Smooth muscle cell (in vitro differentiated cells): ENCODE measurements around the gene INPP5A. TPM values are rescaled to one million over a fixed set of nuclear protein-coding genes. Genes with fewer than 3 reads are reported as not detected.

Source experiments
- DNase-seq: peaks from one replicate; lab custom pipeline; 2025; ENCODE audit not compliant: unreplicated experiment; lab: John Stamatoyannopoulos, UW
- H2AFZ ChIP-seq: fragments of 200-600 bp; sonication (generic); 2 replicates; pipeline ENCODE4 v1.6.0; 2016; ENCODE audit warnings: antibody characterized with exemption, low read depth, mild to moderate bottlenecking
- H3F3A ChIP-seq: fragments of 200-600 bp; sonication (generic); 2 replicates; pipeline ENCODE4 v1.6.0; 2017; ENCODE audit warnings: antibody characterized with exemption, low read depth
- H3K27ac ChIP-seq: fragments of 200-600 bp; sonication (generic); 2 replicates; pipeline ENCODE4 v1.5.1; 2016; ENCODE audit warnings: low read depth, mild to moderate bottlenecking
- H3K27me3 ChIP-seq: fragments of 200-600 bp; sonication (generic); 2 replicates; pipeline ENCODE4 v1.6.1; 2016; ENCODE audit warnings: low read depth, mild to moderate bottlenecking
- H3K36me3 ChIP-seq: fragments of 200-600 bp; sonication (generic); 2 replicates; pipeline ENCODE4 v1.5.1; 2016; ENCODE audit warnings: low read depth
- H3K4me1 ChIP-seq: fragments of 200-600 bp; sonication (generic); 2 replicates; pipeline ENCODE4 v1.5.1; 2016; ENCODE audit warnings: low read depth
- H3K4me2 ChIP-seq: fragments of 200-600 bp; sonication (generic); 2 replicates; pipeline ENCODE4 v1.6.0; 2016; ENCODE audit warnings: mild to moderate bottlenecking
- H3K4me3 ChIP-seq: fragments of 200-600 bp; sonication (generic); 2 replicates; pipeline ENCODE4 v1.5.1; 2016; ENCODE audit warnings: mild to moderate bottlenecking
- H3K79me2 ChIP-seq: fragments of 200-600 bp; sonication (generic); 2 replicates; pipeline ENCODE4 v1.6.0; 2016; ENCODE audit warnings: low read depth, mild to moderate bottlenecking
- H3K9ac ChIP-seq: fragments of 200-600 bp; sonication (generic); 2 replicates; pipeline ENCODE4 v1.6.0; 2016; ENCODE audit warnings: low read depth
- H3K9me3 ChIP-seq: fragments of 200-600 bp; sonication (generic); replicated peaks from 2 replicates; pipeline ENCODE4 v1.5.1; 2016; ENCODE audit warnings: low read depth
- H4K20me1 ChIP-seq: fragments of 200-600 bp; sonication (generic); 2 replicates; pipeline ENCODE4 v1.6.0; 2016; ENCODE audit warnings: low read depth
- CTCF ChIP-seq: fragments of 200-600 bp; sonication (generic); IDR thresholded peaks from 2 replicates; pipeline ENCODE4 v1.5.1; 2017; ENCODE audit warnings: borderline replicate concordance, mild to moderate bottlenecking, antibody characterized with exemption; ENCODE audit not compliant: insufficient read depth, poor library complexity, severe bottlenecking
- WGBS: methylation state at CpG from one replicate; pipeline ENCODE4 v1.1.7; 2016; ENCODE audit warnings: low lambda C conversion rate; 5-methylcytosine and 5-hydroxymethylcytosine counted together
- polyA plus RNA-seq: library from polyadenylated mRNA; unstranded; fragments of >200 nt; fragmentation: Nextera tagmentation; extraction: Ambion mirVana; gene quantifications from 2 replicates; pipeline ENCODE4 v1.2.1, GENCODE V29; 2016
- total RNA-seq: library from RNA; depleted of rRNA; stranded (reverse); fragments of >200 nt; gene quantifications from 2 replicates; pipeline ENCODE4 v1.2.3, GENCODE V29; 2014

Gene INPP5A
- total and polyA plus RNA-seq, 2 experiments from 2014 or later: 48.0 to 55.9 TPM

- no peak overlapping the region for H3K27ac ChIP-seq
- no peak overlapping the region for H2AFZ ChIP-seq
- no peaks in the 10 kb centered on the region for H3K36me3 ChIP-seq
- 91% methylated on average over 5 of the region's 5 CpGs for WGBS
- H3K4me1 ChIP-seq: no peaks in the 10 kb centered on the region
- peaks cover 83% of the 10 kb centered on the region for H3K79me2 ChIP-seq
- no peak overlapping the region for H3K9ac ChIP-seq
- no peak overlapping the region for H3K4me3 ChIP-seq
- H3K27me3 ChIP-seq: no peaks in the 10 kb centered on the region
- no peak for DNase-seq
- no peaks in the 10 kb centered on the region for H3K9me3 ChIP-seq
- no peak overlapping the region for H3K4me2 ChIP-seq
- no peaks in the 10 kb centered on the region for H3F3A ChIP-seq
- H4K20me1 ChIP-seq: peaks cover 100% of the 10 kb centered on the region
- no peak for TF ChIP-seq CTCF
Measured at GRCh38 chr10:132582771-132583170, 45.2 kb downstream of the INPP5A start.

GRCh38 chr10:132583456-132583855 is 45.9 kb downstream of the INPP5A start:
- H3K4me1 ChIP-seq: peaks cover 6% of the 10 kb centered on the region
- no peak for DNase-seq
- no peak overlapping the region for H3K4me2 ChIP-seq
- no peak for TF ChIP-seq CTCF
- H4K20me1 ChIP-seq: peaks cover 99% of the 10 kb centered on the region
- H3K36me3 ChIP-seq: no peaks in the 10 kb centered on the region
- peaks cover 79% of the 10 kb centered on the region for H3K79me2 ChIP-seq
- H3F3A ChIP-seq: no peaks in the 10 kb centered on the region
- no peak overlapping the region for H2AFZ ChIP-seq
- no peak overlapping the region for H3K27ac ChIP-seq
- 77% methylated on average over 9 of the region's 9 CpGs for WGBS
- H3K9ac ChIP-seq: no peak overlapping the region
- H3K9me3 ChIP-seq: no peaks in the 10 kb centered on the region
- H3K27me3 ChIP-seq: no peaks in the 10 kb centered on the region
- H3K4me3 ChIP-seq: no peak overlapping the region

GRCh38 chr10:132584081-132584480 is 46.5 kb downstream of the INPP5A start:
- WGBS: 96% methylated on average over 1 of the region's 1 CpG
- Histone ChIP-seq H3K4me2 (no peak overlapping the region), H4K20me1 (peaks cover 99% of the 10 kb centered on the region), H3F3A (no peaks in the 10 kb centered on the region), H3K79me2 (peaks cover 76% of the 10 kb centered on the region), H3K27ac (no peak overlapping the region), H3K9ac (no peak overlapping the region), H3K4me1 (peaks cover 6% of the 10 kb centered on the region), H3K27me3 (no peaks in the 10 kb centered on the region), H3K36me3 (no peaks in the 10 kb centered on the region), H2AFZ (no peak overlapping the region), H3K9me3 (no peaks in the 10 kb centered on the region), H3K4me3 (no peak overlapping the region)
- DNase-seq: no peak
- TF ChIP-seq CTCF: no peak
